Mammary epithelial cell (primary cell): ENCODE measurements around the gene TMEM106B.

Experiments used
- CTCF ChIP-seq, 2 donors: IDR thresholded peaks in 1 of 2; conservative IDR thresholded peaks in 1 of 2; 2 replicates each; pipeline ENCODE4 v1.5.1; 2011 to 2012; ENCODE audit warnings: inconsistent platforms in 2 of 2, low read length in 2 of 2, mild to moderate bottlenecking in 2 of 2, control low read depth in 1 of 2, low read depth in 1 of 2; ENCODE audit not compliant: insufficient read depth in 1 of 2; ENCODE audit errors: extremely low read depth in 1 of 2
- EZH2 ChIP-seq: IDR thresholded peaks from 2 replicates; pipeline ENCODE4 v1.6.1; 2012; ENCODE audit warnings: low read length, inconsistent platforms, borderline replicate concordance

GRCh38 chr7:12211711-12212485 lies 804 bp downstream of the TMEM106B start:
- TF ChIP-seq EZH2 (no peak), CTCF (conservative IDR thresholded peaks at IDR 0.05 in 1 of 2, IDR thresholded peaks at IDR 0.05 in 1 of 2; ENCODE audit: extremely low read depth in 1 of 2, insufficient read depth in 1 of 2, low read depth in 1 of 2, low read length in 2 of 2) (no peak)
